Activated B cell treated with CpG ODN at 0.5 μM for 24 hours (primary cell): ENCODE measurements around the gene PPARGC1A. TPM values are rescaled to one million over a fixed set of nuclear protein-coding genes. Genes with fewer than 3 reads are reported as not detected.

Experiments used
- ATAC-seq: fragments of 200-7000 bp; cut with Tn5 transposase; one replicate; pipeline ENCODE4 v1.10.0; 2021; ENCODE audit warnings: low read depth, mild to moderate bottlenecking, moderate library complexity
- CTCF ChIA-PET: fragments of 350-600 bp; sonication (Branson Sonifier 250); formaldehyde crosslinking; loops from one replicate; lab custom pipeline; 2021; ENCODE audit warnings: antibody characterized with exemption; lab: Charles Lee
- POLR2A ChIA-PET: fragments of 350-600 bp; sonication (Branson Sonifier 250); formaldehyde crosslinking; loops from one replicate; lab custom pipeline; 2021; ENCODE audit warnings: antibody characterized with exemption; lab: Charles Lee
- DNase-seq: peaks from one replicate; pipeline ENCODE4 v3.0.0; 2022
- H3K27ac Mint-ChIP-seq: one replicate; pipeline ENCODE4 v1.8.0; 2020; ENCODE audit warnings: mixed read lengths
- H3K27me3 Mint-ChIP-seq: one replicate; pipeline ENCODE4 v1.8.0; 2021; ENCODE audit warnings: mixed read lengths
- H3K36me3 Mint-ChIP-seq: one replicate; pipeline ENCODE4 v1.8.0; 2021; ENCODE audit warnings: low read depth, mixed read lengths
- H3K4me1 Mint-ChIP-seq: one replicate; pipeline ENCODE4 v1.8.0; 2021; ENCODE audit warnings: mixed read lengths
- H3K4me3 Mint-ChIP-seq: one replicate; pipeline ENCODE4 v1.8.0; 2020; ENCODE audit warnings: mild to moderate bottlenecking, mixed read lengths
- H3K9me3 Mint-ChIP-seq: one replicate; pipeline ENCODE4 v1.8.0; 2020; ENCODE audit warnings: mixed read lengths
- CTCF ChIP-seq: fragments of 200-600 bp; IDR thresholded peaks from one replicate; pipeline ENCODE4 v1.8.0; 2022; ENCODE audit warnings: antibody characterized with exemption, mild to moderate bottlenecking
- intact Hi-C: fragments of 100-400 bp; cut with micrococcal nuclease; formaldehyde crosslinking; loops from one replicate; pipeline ENCODE4 v1.15.1; 2024
- total RNA-seq: library from RNA; stranded (reverse); gene quantifications from 2 replicates; pipeline ENCODE4 v1.2.3, GENCODE V29; 2022

PPARGC1A gene
- total RNA-seq, 1 donor from 2014 or later: not detected

DNA sequence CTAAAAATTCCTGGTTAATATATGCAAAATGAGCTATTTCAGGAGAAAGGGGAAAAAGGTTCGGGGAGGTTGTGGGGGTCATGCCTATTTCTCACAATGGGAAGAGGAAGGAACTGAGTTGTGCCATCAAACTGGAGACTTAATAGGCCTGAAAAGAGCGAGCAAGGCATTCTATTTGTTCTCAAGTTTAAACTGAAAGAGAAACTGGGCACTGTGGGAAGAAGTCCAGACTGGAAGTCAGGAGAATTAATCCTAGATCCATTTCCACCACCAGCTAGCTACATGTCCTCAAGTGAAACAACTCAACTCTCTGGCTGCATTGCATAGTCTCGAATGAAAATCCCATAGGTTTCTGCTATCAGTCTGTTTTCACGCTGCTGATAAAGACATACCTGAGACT, 50.6 kb downstream of the PPARGC1A start:
- intact Hi-C loops: no loop called here
- Mint-ChIP-seq H3K36me3 (no peaks in the 10 kb centered on the region), H3K4me3 (no peak overlapping the region), H3K27ac (no peak overlapping the region), H3K9me3 (no peaks in the 10 kb centered on the region), H3K4me1 (no peaks in the 10 kb centered on the region), H3K27me3 (no peaks in the 10 kb centered on the region)
- TF ChIP-seq CTCF: no peak
- ChIA-PET CTCF (no interaction called here), POLR2A (no interaction called here)
- ATAC-seq (no peak), DNase-seq (no peak)

- DNase-seq (no peak), ATAC-seq (no peak)
- no peaks in the 10 kb centered on the region for H3K36me3 Mint-ChIP-seq
- ChIA-PET CTCF (no interaction called here), POLR2A (no interaction called here)
- TF ChIP-seq CTCF: no peak
- H3K27me3 Mint-ChIP-seq: no peaks in the 10 kb centered on the region
- H3K9me3 Mint-ChIP-seq: no peaks in the 10 kb centered on the region
- no peak overlapping the region for H3K4me3 Mint-ChIP-seq
- intact Hi-C loops: no loop called here
- no peaks in the 10 kb centered on the region for H3K4me1 Mint-ChIP-seq
- H3K27ac Mint-ChIP-seq: no peak overlapping the region
Measured at GRCh38 chr4:23838607-23839006, 51.2 kb downstream of the PPARGC1A start.

- ATAC-seq: no peak
- no peaks in the 10 kb centered on the region for H3K4me1 Mint-ChIP-seq
- H3K27ac Mint-ChIP-seq: no peak overlapping the region
- peaks cover 3% of the 10 kb centered on the region for H3K9me3 Mint-ChIP-seq
- no peak overlapping the region for H3K4me3 Mint-ChIP-seq
- no peak for DNase-seq
- no peaks in the 10 kb centered on the region for H3K27me3 Mint-ChIP-seq
- ChIA-PET POLR2A (no interaction called here), CTCF (no interaction called here)
- no peaks in the 10 kb centered on the region for H3K36me3 Mint-ChIP-seq
- intact Hi-C loops: no loop called here
- TF ChIP-seq CTCF: no peak
Measured at GRCh38 chr4:23838131-23838530, 51.7 kb downstream of the PPARGC1A start.

DNA sequence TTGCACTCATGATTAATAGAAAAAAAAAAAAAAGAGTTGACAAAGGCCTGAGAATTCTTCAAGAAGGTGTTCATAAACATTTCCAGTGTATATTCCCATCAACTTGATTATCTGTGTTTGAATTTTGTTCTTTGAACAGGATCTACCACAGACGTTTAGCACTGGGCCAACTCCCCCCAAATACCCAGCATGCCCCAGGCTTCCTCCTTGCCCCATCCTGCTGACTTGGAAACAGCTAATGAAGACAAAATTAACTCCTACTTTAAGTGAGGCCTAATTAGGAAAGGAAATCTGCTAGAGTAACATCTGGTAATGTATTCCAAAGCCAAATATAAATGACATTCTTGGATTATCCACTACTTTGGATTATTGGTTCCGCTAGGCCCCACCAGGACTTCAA, 52.5 kb downstream of the PPARGC1A start:
- intact Hi-C loops: no loop called here
- H3K4me3 Mint-ChIP-seq: no peak overlapping the region

GRCh38 chr4:23835774-23836478, 53.9 kb downstream of the PPARGC1A start:
- Mint-ChIP-seq H3K4me1 (no peaks in the 10 kb centered on the region), H3K27ac (no peak overlapping the region), H3K4me3 (no peak overlapping the region), H3K36me3 (no peaks in the 10 kb centered on the region), H3K9me3 (peaks cover 3% of the 10 kb centered on the region), H3K27me3 (no peaks in the 10 kb centered on the region)
- no peak for DNase-seq
- POLR2A ChIA-PET: no interaction called here
- CTCF ChIA-PET: no interaction called here
- TF ChIP-seq CTCF: no peak
- intact Hi-C loops: no loop called here
- no peak for ATAC-seq

More for the DNA sequence above, 52.5 kb downstream of the PPARGC1A start:
- H3K9me3 Mint-ChIP-seq: peaks cover 3% of the 10 kb centered on the region
- ChIA-PET CTCF (no interaction called here), POLR2A (no interaction called here)
- DNase-seq: no peak
- ATAC-seq: no peak
- H3K27ac Mint-ChIP-seq: no peak overlapping the region
- no peak for TF ChIP-seq CTCF
- no peaks in the 10 kb centered on the region for H3K27me3 Mint-ChIP-seq
- H3K4me1 Mint-ChIP-seq: no peaks in the 10 kb centered on the region
- H3K36me3 Mint-ChIP-seq: no peaks in the 10 kb centered on the region
